Fibroblast of the aortic adventitia (primary cell): Measurements from ENCODE around the gene CCPG1. TPM values are rescaled to one million over a fixed set of nuclear protein-coding genes. Genes with fewer than 3 reads are reported as not detected.

Experiments
- DNase-seq: peaks from one replicate; pipeline ENCODE4 v3.0.0-alpha.2; 2010; ENCODE audit warnings: low read depth
- H3K4me3 ChIP-seq: 2 replicates; pipeline ENCODE4 v1.5.1; 2011; ENCODE audit warnings: low read depth, mild to moderate bottlenecking, control low read depth, low read length, moderate library complexity
- total RNA-seq: library from RNA; depleted of rRNA; stranded (reverse); fragments of >200 nt; gene quantifications from 2 replicates; pipeline ENCODE4 v1.2.3, GENCODE V29; 2012; ENCODE audit warnings: low replicate concordance
- TF ChIP-seq, protein P1 (sequence below): IDR thresholded peaks from 2 replicates; pipeline ENCODE4 v1.5.1; 2011; ENCODE audit warnings: mild to moderate bottlenecking, low read length, control low read depth, inconsistent platforms; ENCODE audit not compliant: insufficient read depth

Gene CCPG1
- total RNA-seq, 1 donor = 160 TPM

DNA sequence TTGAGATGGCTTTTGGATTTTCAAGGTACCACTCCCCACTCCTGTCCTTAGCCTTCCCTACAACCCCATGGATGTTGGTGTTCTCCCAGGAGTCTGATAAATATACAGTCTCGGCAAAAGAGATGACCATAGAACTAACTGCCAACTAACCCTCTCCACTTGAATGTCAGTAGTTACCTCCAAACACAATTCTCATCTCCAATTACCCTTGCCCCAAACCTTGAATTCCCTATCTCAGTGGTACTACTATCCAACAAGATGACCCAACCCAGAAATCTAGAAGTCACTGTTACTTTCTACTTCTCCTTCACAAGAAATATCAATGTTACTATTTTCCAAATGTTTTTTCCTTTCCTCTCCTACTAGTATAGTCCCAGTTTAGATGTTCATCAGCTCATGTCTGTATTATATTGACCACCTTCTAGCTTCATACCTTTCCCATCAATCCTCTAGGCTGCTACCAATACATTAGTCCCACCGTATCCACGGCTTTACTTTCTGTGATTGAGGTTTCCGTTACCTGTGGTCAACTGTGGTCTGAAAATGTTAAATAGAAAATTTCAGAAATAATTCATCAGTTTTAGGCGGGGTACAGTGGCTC lies 51.1 kb downstream of the CCPG1 start:
- H3K4me3 ChIP-seq = no peak overlapping the region
- DNase-seq = no peak
- TF ChIP-seq, protein P1, sequence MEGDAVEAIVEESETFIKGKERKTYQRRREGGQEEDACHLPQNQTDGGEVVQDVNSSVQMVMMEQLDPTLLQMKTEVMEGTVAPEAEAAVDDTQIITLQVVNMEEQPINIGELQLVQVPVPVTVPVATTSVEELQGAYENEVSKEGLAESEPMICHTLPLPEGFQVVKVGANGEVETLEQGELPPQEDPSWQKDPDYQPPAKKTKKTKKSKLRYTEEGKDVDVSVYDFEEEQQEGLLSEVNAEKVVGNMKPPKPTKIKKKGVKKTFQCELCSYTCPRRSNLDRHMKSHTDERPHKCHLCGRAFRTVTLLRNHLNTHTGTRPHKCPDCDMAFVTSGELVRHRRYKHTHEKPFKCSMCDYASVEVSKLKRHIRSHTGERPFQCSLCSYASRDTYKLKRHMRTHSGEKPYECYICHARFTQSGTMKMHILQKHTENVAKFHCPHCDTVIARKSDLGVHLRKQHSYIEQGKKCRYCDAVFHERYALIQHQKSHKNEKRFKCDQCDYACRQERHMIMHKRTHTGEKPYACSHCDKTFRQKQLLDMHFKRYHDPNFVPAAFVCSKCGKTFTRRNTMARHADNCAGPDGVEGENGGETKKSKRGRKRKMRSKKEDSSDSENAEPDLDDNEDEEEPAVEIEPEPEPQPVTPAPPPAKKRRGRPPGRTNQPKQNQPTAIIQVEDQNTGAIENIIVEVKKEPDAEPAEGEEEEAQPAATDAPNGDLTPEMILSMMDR = no peak

DNA sequence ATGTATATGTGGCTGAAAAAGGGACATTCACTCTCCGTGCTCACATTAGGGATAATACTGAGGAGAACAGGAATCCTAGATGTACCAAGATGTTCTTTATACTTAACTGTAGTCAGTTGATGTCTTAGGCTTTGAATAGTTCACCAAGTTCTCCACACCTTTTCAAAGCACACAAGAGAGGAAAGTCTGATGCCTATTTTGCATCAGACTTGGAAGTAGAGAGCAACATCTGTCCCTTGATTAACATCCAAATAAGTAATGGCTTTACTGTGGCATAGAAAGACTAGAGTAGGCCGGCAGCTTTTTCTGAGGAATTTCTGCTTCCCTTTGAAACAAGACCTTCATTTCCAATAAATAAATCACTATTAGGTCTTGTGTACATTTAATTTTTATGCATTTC lies 55.1 kb downstream of the CCPG1 start:
- DNase-seq = no peak
- TF ChIP-seq, protein P1 = no peak
- no peak overlapping the region for H3K4me3 ChIP-seq

DNA sequence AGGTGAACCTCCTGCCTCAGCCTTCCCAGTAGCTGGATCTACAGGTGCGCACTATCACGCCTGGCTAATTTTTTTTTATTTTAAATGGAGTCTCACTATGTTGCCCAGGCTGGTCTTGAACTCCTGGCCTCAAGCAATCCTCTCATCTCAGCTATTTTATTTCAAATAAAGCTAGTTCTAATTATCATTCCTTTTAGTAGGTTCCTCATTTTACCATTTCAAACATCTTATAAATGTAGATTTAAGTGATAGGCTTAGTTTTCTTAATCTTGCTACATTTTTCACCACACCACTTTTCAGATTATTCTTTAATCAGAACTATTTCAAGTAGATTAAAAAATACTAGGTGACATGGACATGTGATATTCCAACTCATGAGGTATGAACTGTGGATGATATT lies 58.9 kb downstream of the CCPG1 start:
- TF ChIP-seq, protein P1 = no peak
- no peak overlapping the region for H3K4me3 ChIP-seq
- no peak for DNase-seq

DNA sequence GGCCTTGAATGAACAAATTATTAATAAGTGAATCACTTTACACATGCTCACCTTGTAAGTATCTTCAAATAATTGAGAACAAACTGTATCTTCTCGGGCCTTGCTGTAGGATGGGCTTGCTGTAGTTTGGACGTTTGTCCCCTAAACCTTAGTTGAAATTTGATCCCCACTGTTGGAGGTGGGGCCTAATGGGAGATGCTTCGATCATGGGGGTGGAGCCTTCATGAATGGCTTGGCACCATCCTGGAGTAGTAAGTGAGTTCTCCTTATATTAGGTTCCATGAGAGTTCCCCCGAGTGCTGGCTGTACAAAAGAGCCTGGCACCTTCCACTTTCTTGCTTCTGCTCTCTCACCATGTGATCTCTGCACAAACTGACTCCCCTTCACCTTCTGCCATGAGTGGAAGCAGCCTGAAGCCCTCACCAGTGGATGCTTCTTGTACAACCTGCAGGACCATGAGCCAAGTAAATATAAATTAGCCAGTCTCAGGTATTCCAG lies 59.8 kb downstream of the CCPG1 start:
- TF ChIP-seq, protein P1 = no peak
- H3K4me3 ChIP-seq = no peak overlapping the region
- no peak for DNase-seq

DNA sequence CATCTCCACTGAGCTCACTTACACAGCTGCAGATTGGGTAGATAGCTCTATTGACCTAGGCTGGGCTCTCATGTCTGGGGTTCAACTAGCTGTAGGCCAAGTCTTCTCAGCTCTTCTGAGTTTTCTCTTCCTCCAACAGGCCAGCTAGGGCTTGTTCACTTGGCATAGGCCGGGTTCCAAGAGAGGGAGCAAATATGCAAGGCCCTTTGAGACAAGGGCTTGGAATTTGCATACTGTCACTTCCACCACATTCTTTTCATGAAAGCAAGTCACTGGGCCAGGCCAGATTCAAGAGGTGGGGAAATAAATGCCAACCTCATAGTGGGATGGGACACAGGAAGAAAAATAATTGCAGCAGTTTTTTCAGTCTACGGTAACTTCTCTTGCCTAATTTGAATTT lies 64.0 kb downstream of the CCPG1 start:
- H3K4me3 ChIP-seq = no peak overlapping the region
- TF ChIP-seq, protein P1 = no peak
- no peak for DNase-seq

DNA sequence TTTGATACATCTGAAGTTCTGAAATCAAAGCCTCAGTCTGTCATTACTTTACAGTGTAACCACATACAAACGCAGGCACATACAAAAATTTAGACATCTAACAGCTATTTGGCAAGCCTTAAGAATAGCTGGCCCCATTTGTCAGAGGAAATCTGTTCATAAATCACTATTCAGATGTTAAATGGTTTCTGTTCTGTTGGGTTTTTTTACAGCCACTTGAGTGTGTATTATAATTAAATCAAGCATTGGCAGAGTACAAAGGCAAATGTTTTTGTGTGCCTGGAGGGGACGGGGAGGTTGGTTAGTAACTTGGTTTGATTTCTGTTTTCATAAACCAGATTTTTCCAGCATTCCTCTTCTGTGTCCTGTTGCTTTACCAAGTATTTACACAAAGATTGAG lies 65.0 kb downstream of the CCPG1 start:
- no peak overlapping the region for H3K4me3 ChIP-seq
- no peak for DNase-seq
- TF ChIP-seq, protein P1 = no peak

DNA sequence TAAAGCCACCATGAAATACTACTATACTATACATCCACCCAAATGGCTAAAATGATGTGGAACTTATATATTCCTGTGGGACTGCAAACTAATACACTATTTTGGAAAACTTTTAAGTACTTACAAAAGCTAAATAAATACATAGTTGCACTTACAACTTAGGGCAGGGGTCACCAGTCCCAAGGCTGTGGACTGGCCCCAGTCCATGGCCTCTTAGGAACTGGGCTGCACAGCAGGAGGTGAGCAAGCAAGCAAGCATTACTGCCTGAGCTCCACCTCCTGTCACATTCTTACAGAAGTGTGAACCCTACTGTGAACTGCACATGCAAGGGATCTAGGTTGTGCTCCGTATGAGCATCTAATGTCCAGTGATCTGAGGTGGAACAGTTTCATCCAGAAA lies 71.0 kb downstream of the CCPG1 start:
- DNase-seq = no peak
- TF ChIP-seq, protein P1 = no peak
- no peak overlapping the region for H3K4me3 ChIP-seq
